ENCODE results near the gene SYN1. TPM values are rescaled to one million over a fixed set of nuclear protein-coding genes. Genes with fewer than 3 reads are reported as not detected.
A peak's percentile ranks its signal among the peaks of the same experiment; 100 is the strongest.

SYN1 gene
- total and polyA plus RNA-seq, 5 donors, result 8.6 to 21.9 (median 17.4) TPM

DNA sequence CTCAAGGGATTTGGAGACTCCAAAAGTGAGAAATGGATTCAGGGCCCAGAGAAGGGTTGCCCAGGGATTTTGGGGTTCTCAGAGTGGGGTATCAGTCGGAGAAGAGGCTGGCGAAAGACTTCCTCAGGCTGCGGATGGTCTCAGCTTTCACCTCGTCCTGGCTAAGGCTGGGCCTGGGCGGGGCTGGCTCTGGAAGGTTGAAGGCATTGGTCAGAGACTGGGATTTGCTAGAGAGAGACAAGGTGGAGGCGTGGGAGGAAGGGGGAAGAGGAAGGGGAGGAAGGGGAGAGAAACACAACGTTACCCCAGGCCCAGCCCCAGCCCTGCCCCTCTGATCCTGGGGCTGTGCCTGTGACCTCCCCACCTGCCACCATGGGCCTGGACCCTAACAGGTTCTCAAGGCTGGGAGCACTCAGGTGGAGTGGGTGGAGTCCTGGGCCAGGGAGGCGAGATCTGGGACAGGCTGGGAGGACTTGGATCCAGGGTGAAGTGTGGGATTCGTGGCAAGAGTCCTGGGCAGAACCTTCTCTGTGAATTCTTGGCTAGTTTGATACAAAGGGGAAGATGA, 46.8 kb downstream of the SYN1 start:
- Histone ChIP-seq H3K4me1 (ENCODE audit: control insufficient read depth, insufficient read depth, low read length) (peaks cover 6% of the 10 kb centered on the region), H3K9me3 (ENCODE audit: control insufficient read depth, low read length) (no peaks in the 10 kb centered on the region), H3K4me3 (ENCODE audit: low read length) (no peak overlapping the region), H3K27me3 (ENCODE audit: control insufficient read depth, insufficient read depth) (no peaks in the 10 kb centered on the region), H3K27ac (ENCODE audit: low read length) (peak overlapping the region; percentile 44)
- ATAC-seq, result no peak
- 64% methylated on average over 9 of the region's 9 CpGs for WGBS
- DNase-seq, result no peak
- intact Hi-C loops (cut with DNase I), result no loop called here

DNA sequence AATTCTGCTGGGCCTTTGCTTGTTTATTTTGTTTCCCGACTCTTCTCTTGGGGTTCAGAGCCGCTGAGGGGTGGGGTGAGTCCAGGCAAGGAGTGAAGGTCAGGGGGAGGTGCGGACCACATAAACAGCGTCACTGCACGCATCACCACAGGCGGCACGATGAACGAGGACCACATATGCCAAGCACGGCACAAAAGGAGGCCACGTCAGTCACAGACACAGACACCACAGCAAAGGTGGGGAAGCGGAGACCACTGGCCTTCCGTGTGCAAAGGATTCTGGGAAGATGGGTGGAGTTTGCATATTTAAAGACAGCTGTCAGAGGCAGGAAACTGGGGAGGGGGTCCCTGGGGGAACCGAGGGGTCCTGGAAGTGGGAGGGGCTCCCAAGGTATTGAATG, 47.8 kb downstream of the SYN1 start:
- Histone ChIP-seq H3K9me3 (ENCODE audit: control insufficient read depth, low read length) (no peaks in the 10 kb centered on the region), H3K4me3 (ENCODE audit: low read length) (no peak overlapping the region), H3K27me3 (ENCODE audit: control insufficient read depth, insufficient read depth) (no peaks in the 10 kb centered on the region), H3K4me1 (ENCODE audit: control insufficient read depth, insufficient read depth, low read length) (peaks cover 6% of the 10 kb centered on the region), H3K27ac (ENCODE audit: low read length) (no peak overlapping the region)
- DNase-seq (no peak), ATAC-seq (no peak)
- WGBS, result 92% methylated on average over 13 of the region's 13 CpGs
- intact Hi-C loops (cut with DNase I), result no loop called here

GRCh38 chrX:47571215-47571614, 48.4 kb downstream of the SYN1 start:
- WGBS, result 91% methylated on average over 11 of the region's 11 CpGs
- Histone ChIP-seq H3K27ac (ENCODE audit: low read length) (no peak overlapping the region), H3K4me3 (ENCODE audit: low read length) (no peak overlapping the region), H3K4me1 (ENCODE audit: control insufficient read depth, insufficient read depth, low read length) (peaks cover 6% of the 10 kb centered on the region), H3K9me3 (ENCODE audit: control insufficient read depth, low read length) (no peaks in the 10 kb centered on the region), H3K27me3 (ENCODE audit: control insufficient read depth, insufficient read depth) (no peaks in the 10 kb centered on the region)
- intact Hi-C loops (cut with DNase I), result no loop called here
- DNase-seq (no peak), ATAC-seq (no peak)

DNA sequence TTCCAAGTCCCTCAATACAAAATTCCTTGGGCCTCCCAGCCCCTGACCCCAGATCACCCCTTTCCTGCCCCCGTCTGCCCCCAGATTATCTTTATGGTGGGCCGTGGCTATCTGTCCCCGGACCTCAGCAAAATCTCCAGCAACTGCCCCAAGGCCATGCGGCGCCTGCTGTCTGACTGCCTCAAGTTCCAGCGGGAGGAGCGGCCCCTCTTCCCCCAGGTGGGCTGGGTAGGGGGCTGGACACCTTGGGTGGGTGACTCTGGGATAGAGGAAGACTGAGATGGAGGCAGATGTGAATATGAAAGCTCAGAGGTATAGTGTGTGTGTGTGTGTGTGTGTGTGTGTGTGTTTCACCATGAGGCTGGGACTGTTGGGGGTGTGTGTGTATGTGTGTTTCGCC, 48.9 kb downstream of the SYN1 start:
- Histone ChIP-seq H3K27ac (ENCODE audit: low read length) (no peak overlapping the region), H3K9me3 (ENCODE audit: control insufficient read depth, low read length) (no peaks in the 10 kb centered on the region), H3K4me1 (ENCODE audit: control insufficient read depth, insufficient read depth, low read length) (peaks cover 6% of the 10 kb centered on the region), H3K27me3 (ENCODE audit: control insufficient read depth, insufficient read depth) (no peaks in the 10 kb centered on the region), H3K4me3 (ENCODE audit: low read length) (no peak overlapping the region)
- no peak for ATAC-seq
- DNase-seq, result no peak
- intact Hi-C loops (cut with DNase I), result no loop called here
- WGBS, result 86% methylated on average over 8 of the region's 8 CpGs

DNA sequence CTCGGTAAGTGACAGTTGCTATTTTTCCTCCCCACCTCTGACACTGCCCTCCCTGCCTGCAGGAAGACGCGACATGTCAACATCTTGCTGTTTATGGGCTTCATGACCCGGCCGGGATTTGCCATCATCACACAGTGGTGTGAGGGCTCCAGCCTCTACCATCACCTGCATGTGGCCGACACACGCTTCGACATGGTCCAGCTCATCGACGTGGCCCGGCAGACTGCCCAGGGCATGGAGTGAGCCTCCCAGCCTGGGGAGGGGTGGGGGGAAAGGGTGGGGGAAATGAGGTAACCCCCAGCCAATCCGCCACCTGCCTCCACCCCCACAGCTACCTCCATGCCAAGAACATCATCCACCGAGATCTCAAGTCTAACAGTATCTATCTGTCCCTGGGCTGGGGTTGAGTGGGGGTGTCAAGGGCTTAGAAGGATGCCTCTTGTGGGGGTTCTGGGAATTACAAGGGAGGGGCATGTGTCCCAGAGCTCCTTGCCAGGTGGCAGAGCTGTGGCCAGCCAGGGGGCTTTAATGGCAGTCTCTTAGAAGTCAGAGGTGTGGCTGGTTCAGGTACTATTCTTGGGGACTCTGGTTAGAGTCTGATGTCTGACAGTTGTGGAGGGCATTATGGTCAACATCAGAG, 50.9 kb downstream of the SYN1 start:
- WGBS, result 90% methylated on average over 13 of the region's 13 CpGs
- Histone ChIP-seq H3K4me1 (ENCODE audit: control insufficient read depth, insufficient read depth, low read length) (peaks cover 6% of the 10 kb centered on the region), H3K27ac (ENCODE audit: low read length) (no peak overlapping the region), H3K4me3 (ENCODE audit: low read length) (no peak overlapping the region), H3K9me3 (ENCODE audit: control insufficient read depth, low read length) (no peaks in the 10 kb centered on the region), H3K27me3 (ENCODE audit: control insufficient read depth, insufficient read depth) (no peaks in the 10 kb centered on the region)
- DNase-seq, result no peak
- ATAC-seq, result no peak
- intact Hi-C loops (cut with DNase I), result no loop called here

- peaks cover 2% of the 10 kb centered on the region for H3K4me1 ChIP-seq (ENCODE audit: control insufficient read depth, insufficient read depth, low read length)
- WGBS, result 79% methylated on average over 11 of the region's 11 CpGs
- H3K9me3 ChIP-seq (ENCODE audit: control insufficient read depth, low read length), result no peaks in the 10 kb centered on the region
- DNase-seq, result no peak
- no peak overlapping the region for H3K27ac ChIP-seq (ENCODE audit: low read length)
- no peaks in the 10 kb centered on the region for H3K27me3 ChIP-seq (ENCODE audit: control insufficient read depth, insufficient read depth)
- intact Hi-C loops (cut with DNase I), result no loop called here
- no peak overlapping the region for H3K4me3 ChIP-seq (ENCODE audit: low read length)
- no peak for ATAC-seq
These were observed 52.8 kb downstream of the SYN1 start for GRCh38 chrX:47566841-47567240.

DNA sequence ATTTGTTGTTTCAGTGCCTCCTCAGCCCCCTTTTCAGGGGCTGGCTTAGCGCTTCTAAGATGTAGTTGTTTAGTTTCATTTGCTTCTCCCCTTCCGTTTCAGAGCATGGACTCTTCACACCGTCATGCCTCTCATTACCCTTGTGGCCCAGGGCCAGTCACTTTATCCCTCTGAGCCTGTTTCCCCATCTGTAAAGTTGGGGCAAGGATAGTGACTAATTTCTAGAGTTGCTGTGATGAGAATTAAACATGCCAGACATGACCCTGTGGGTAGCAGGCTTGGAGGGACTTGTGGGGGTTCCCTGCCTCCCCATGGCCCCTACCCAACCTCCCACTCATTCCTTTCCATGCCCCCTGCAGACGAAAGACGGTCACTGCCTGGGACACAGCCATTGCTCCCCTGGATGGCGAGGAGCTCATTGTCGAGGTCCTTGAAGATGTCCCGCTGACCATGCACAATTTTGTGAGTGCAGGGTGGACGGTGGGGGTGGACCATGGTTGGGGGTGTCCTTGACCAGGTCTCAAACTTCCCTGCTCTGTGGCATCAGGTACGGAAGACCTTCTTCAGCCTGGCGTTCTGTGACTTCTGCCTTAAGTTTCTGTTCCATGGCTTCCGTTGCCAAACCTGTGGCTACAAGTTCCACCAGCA, 55.1 kb downstream of the SYN1 start:
- no peaks in the 10 kb centered on the region for H3K27me3 ChIP-seq (ENCODE audit: control insufficient read depth, insufficient read depth)
- no peaks in the 10 kb centered on the region for H3K9me3 ChIP-seq (ENCODE audit: control insufficient read depth, low read length)
- DNase-seq (no peak), ATAC-seq (no peak)
- intact Hi-C loops (cut with DNase I), result loop anchor here in 1 of 4 donors (5.0 kb wide), 1 partner anchor 83 kb away; no protein-coding TSS in a partner anchor
- no peak overlapping the region for H3K4me3 ChIP-seq (ENCODE audit: low read length)
- H3K4me1 ChIP-seq (ENCODE audit: control insufficient read depth, insufficient read depth, low read length), result peaks cover 3% of the 10 kb centered on the region
- H3K27ac ChIP-seq (ENCODE audit: low read length), result no peak overlapping the region
- 77% methylated on average over 12 of the region's 12 CpGs for WGBS

DNA sequence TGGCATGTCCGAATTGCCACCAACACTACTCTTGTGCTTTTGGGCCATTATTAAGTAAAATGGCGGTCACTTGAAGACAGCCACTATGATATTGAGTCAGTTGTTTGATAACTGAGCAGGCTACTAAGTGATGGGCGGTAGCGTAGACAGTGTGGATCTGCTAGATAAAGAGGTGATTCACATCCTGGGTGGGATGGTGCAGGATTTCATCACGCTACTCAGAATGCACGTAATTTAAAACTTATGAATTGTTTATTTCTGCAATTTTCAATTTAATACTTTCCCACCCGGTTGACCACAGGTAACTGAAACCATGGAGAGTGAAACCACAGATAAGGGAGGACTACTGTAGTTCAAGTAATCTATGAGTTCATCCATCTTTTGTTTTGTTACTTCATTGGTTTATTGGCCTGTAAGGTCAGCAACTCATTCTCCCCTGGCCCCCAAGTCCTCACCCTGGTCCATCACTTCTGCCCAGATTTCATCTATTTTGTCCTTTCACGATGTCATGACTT, 55.8 kb downstream of the SYN1 start:
- no peak for DNase-seq
- intact Hi-C loops (cut with DNase I), result loop anchor here in 1 of 4 donors (5.0 kb wide), 1 partner anchor 83 kb away; no protein-coding TSS in a partner anchor
- 80% methylated on average over 8 of the region's 8 CpGs for WGBS
- no peak overlapping the region for H3K27ac ChIP-seq (ENCODE audit: low read length)
- no peak for ATAC-seq
- H3K27me3 ChIP-seq (ENCODE audit: control insufficient read depth, insufficient read depth), result no peaks in the 10 kb centered on the region
- H3K9me3 ChIP-seq (ENCODE audit: control insufficient read depth, low read length), result no peaks in the 10 kb centered on the region
- peaks cover 3% of the 10 kb centered on the region for H3K4me1 ChIP-seq (ENCODE audit: control insufficient read depth, insufficient read depth, low read length)
- no peak overlapping the region for H3K4me3 ChIP-seq (ENCODE audit: low read length)

DNA sequence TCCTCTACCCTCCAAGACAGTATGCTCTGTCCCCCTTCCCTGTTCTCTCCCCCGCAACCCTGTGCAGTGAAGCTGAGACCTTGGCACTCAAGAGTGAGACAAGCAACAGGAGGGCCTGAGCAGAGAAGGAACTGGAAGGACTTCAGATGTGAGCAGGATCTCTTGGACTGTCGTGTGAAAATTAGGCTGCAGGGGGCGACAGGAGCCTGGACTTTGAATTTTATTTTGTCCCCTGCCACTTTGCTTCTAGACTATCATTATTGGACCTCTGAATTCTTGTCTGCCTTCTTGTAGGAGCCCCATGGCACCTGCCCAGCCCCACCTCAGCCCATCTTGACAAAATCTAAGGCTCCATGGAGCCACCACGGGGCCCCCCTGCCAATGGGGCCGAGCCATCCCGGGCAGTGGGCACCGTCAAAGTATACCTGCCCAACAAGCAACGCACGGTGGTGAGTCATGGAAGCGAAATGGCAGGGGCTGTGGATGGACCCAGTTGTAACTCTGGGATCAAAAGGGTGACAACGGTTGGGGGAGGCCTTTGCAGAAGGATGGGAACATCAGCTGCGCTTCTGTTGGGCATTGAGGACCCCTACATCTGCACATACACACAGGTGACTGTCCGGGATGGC, 56.9 kb downstream of the SYN1 start:
- WGBS, result 77% methylated on average over 13 of the region's 13 CpGs
- Histone ChIP-seq H3K27ac (ENCODE audit: low read length) (peak overlapping the region; percentile 42), H3K27me3 (ENCODE audit: control insufficient read depth, insufficient read depth) (no peaks in the 10 kb centered on the region), H3K9me3 (ENCODE audit: control insufficient read depth, low read length) (no peaks in the 10 kb centered on the region), H3K4me1 (ENCODE audit: control insufficient read depth, insufficient read depth, low read length) (peaks cover 3% of the 10 kb centered on the region), H3K4me3 (ENCODE audit: low read length) (no peak overlapping the region)
- ATAC-seq (no peak), DNase-seq (no peak)
- intact Hi-C loops (cut with DNase I), result loop anchor here in 1 of 4 donors (5.0 kb wide), 1 partner anchor 85 kb away; no protein-coding TSS in a partner anchor

- peaks cover 3% of the 10 kb centered on the region for H3K4me1 ChIP-seq (ENCODE audit: control insufficient read depth, insufficient read depth, low read length)
- peak overlapping the region; percentile 98 for H3K27ac ChIP-seq (ENCODE audit: low read length)
- 3% methylated on average over 9 of the region's 9 CpGs for WGBS
- intact Hi-C loops (cut with DNase I), result loop anchor here in 1 of 4 donors (5.0 kb wide), 1 partner anchor 86 kb away; no protein-coding TSS in a partner anchor
- no peak for DNase-seq
- H3K4me3 ChIP-seq (ENCODE audit: low read length), result peak overlapping the region; percentile 87
- ATAC-seq, result peak in 1 of 2 donors; percentile 1
- no peaks in the 10 kb centered on the region for H3K9me3 ChIP-seq (ENCODE audit: control insufficient read depth, low read length)
- H3K27me3 ChIP-seq (ENCODE audit: control insufficient read depth, insufficient read depth), result no peaks in the 10 kb centered on the region
These were observed 58.0 kb downstream of the SYN1 start for GRCh38 chrX:47561659-47562151.
